CD8-positive, alpha-beta memory T cell (primary cell): ENCODE measurements around the gene TGFB2. TPM values are rescaled to one million over a fixed set of nuclear protein-coding genes. Genes with fewer than 3 reads are reported as not detected.

ENCODE experiments used
- CTCF ChIA-PET: fragments of 350-600 bp; sonication (Branson Sonifier 250); formaldehyde crosslinking; loops from one replicate; lab custom pipeline; 2021; ENCODE audit warnings: antibody characterized with exemption; lab: Charles Lee
- POLR2A ChIA-PET: fragments of 350-600 bp; sonication (Branson Sonifier 250); formaldehyde crosslinking; loops from one replicate; lab custom pipeline; 2021; ENCODE audit warnings: antibody characterized with exemption; lab: Charles Lee
- DNase-seq, 5 donors: peaks; one replicate each; pipeline versions ENCODE4 v3.0.0 to v3.0.0-alpha.2; 2020 to 2022; ENCODE audit warnings: mixed read lengths in 1 of 5
- H3K27ac ChIP-seq: one replicate; pipeline ENCODE4 v1.7.0; 2013; ENCODE audit warnings: low read depth, mild to moderate bottlenecking, low read length, moderate library complexity
- H3K27me3 ChIP-seq: 2 replicates; pipeline ENCODE4 v1.7.0; 2013; ENCODE audit warnings: low read length, mild to moderate bottlenecking; ENCODE audit not compliant: insufficient read depth, poor library complexity, severe bottlenecking
- H3K36me3 ChIP-seq: 2 replicates; pipeline ENCODE4 v1.7.0; 2013; ENCODE audit warnings: mild to moderate bottlenecking, low read length, moderate library complexity; ENCODE audit not compliant: insufficient read depth
- H3K4me1 ChIP-seq: 2 replicates; pipeline ENCODE4 v1.7.0; 2013; ENCODE audit warnings: mild to moderate bottlenecking, low read length, moderate library complexity; ENCODE audit not compliant: insufficient read depth
- H3K4me3 ChIP-seq: 2 replicates; pipeline ENCODE4 v1.7.0; 2013; ENCODE audit warnings: mild to moderate bottlenecking, low read length
- H3K9me3 ChIP-seq: 2 replicates; pipeline ENCODE4 v1.7.0; 2013; ENCODE audit warnings: mild to moderate bottlenecking, low read length
- H3K27ac Mint-ChIP-seq, 8 donors: one replicate each; pipeline ENCODE4 v1.8.0; 2020 to 2021; ENCODE audit warnings: mixed read lengths in 8 of 8, mild to moderate bottlenecking in 6 of 8, inconsistent platforms in 3 of 8, moderate library complexity in 3 of 8
- H3K27me3 Mint-ChIP-seq, 2 donors: one replicate each; pipeline ENCODE4 v1.8.0; 2020 to 2021; ENCODE audit warnings: mixed read lengths in 2 of 2, mild to moderate bottlenecking in 1 of 2, moderate library complexity in 1 of 2
- H3K36me3 Mint-ChIP-seq, 3 donors: one replicate each; pipeline ENCODE4 v1.8.0; 2020 to 2021; ENCODE audit warnings: mixed read lengths in 3 of 3, inconsistent platforms in 1 of 3, mild to moderate bottlenecking in 1 of 3
- H3K4me1 Mint-ChIP-seq, 3 donors: one replicate each; pipeline ENCODE4 v1.8.0; 2020 to 2021; ENCODE audit warnings: mixed read lengths in 3 of 3, inconsistent platforms in 1 of 3, mild to moderate bottlenecking in 1 of 3
- H3K4me3 Mint-ChIP-seq, 7 donors: one replicate each; pipeline ENCODE4 v1.8.0; 2020 to 2021; ENCODE audit warnings: mixed read lengths in 7 of 7, mild to moderate bottlenecking in 6 of 7, moderate library complexity in 4 of 7, inconsistent platforms in 2 of 7
- H3K9me3 Mint-ChIP-seq, 5 donors: one replicate each; pipeline ENCODE4 v1.8.0; 2020 to 2022; ENCODE audit warnings: mixed read lengths in 5 of 5, mild to moderate bottlenecking in 3 of 5, moderate library complexity in 2 of 5, inconsistent platforms in 1 of 5
- polyA plus RNA-seq: library from polyadenylated mRNA; unstranded; fragments of 300-500 nt; fragmentation: Illumina TruSeq; gene quantifications from one replicate; pipeline ENCODE4 v1.2.3, GENCODE V29; 2021
- total RNA-seq, 2 experiments: library from RNA; stranded (reverse); gene quantifications; one replicate each; pipeline ENCODE4 v1.2.3, GENCODE V29; 2021

TGFB2 gene
- total and polyA plus RNA-seq, 3 experiments from 2014 or later, result not detected

DNA sequence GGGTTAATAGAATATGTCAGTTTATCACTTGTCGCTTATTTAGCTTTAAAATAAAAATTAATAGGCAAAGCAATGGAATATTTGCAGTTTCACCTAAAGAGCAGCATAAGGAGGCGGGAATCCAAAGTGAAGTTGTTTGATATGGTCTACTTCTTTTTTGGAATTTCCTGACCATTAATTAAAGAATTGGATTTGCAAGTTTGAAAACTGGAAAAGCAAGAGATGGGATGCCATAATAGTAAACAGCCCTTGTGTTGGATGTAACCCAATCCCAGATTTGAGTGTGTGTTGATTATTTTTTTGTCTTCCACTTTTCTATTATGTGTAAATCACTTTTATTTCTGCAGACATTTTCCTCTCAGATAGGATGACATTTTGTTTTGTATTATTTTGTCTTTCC, 98.1 kb downstream of the TGFB2 start:
- H3K27ac Mint-ChIP-seq, result no peak overlapping the region
- no peaks in the 10 kb centered on the region for H3K9me3 ChIP-seq
- H3K9me3 Mint-ChIP-seq, result no peaks in the 10 kb centered on the region
- H3K27me3 Mint-ChIP-seq, result peaks cover 2 to 6% of the 10 kb centered on the region in 2 donors
- H3K36me3 ChIP-seq, result no peaks in the 10 kb centered on the region
- CTCF ChIA-PET, result no interaction called here
- no peak overlapping the region for H3K4me3 ChIP-seq
- H3K27me3 ChIP-seq, result no peaks in the 10 kb centered on the region
- DNase-seq, result no peak
- H3K4me1 ChIP-seq, result no peaks in the 10 kb centered on the region
- no peak overlapping the region for H3K4me3 Mint-ChIP-seq
- H3K4me1 Mint-ChIP-seq, result no peaks in the 10 kb centered on the region
- POLR2A ChIA-PET, result no interaction called here
- H3K27ac ChIP-seq, result no peak overlapping the region
- H3K36me3 Mint-ChIP-seq, result no peaks in the 10 kb centered on the region

DNA sequence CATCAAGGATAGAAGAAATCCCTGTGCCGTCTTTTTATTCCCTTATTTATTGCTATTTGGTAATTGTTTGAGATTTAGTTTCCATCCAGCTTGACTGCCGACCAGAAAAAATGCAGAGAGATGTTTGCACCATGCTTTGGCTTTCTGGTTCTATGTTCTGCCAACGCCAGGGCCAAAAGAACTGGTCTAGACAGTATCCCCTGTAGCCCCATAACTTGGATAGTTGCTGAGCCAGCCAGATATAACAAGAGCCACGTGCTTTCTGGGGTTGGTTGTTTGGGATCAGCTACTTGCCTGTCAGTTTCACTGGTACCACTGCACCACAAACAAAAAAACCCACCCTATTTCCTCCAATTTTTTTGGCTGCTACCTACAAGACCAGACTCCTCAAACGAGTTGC, 99.0 kb downstream of the TGFB2 start:
- H3K9me3 ChIP-seq, result no peaks in the 10 kb centered on the region
- H3K4me1 ChIP-seq, result no peaks in the 10 kb centered on the region
- Mint-ChIP-seq H3K4me1 (no peaks in the 10 kb centered on the region), H3K9me3 (no peaks in the 10 kb centered on the region), H3K36me3 (no peaks in the 10 kb centered on the region), H3K27me3 (peaks cover 1 to 2% of the 10 kb centered on the region in 2 donors), H3K4me3 (no peak overlapping the region), H3K27ac (no peak overlapping the region)
- POLR2A ChIA-PET, result no interaction called here
- no peak overlapping the region for H3K27ac ChIP-seq
- no peaks in the 10 kb centered on the region for H3K27me3 ChIP-seq
- CTCF ChIA-PET, result no interaction called here
- no peak for DNase-seq
- H3K36me3 ChIP-seq, result no peaks in the 10 kb centered on the region
- no peak overlapping the region for H3K4me3 ChIP-seq

DNA sequence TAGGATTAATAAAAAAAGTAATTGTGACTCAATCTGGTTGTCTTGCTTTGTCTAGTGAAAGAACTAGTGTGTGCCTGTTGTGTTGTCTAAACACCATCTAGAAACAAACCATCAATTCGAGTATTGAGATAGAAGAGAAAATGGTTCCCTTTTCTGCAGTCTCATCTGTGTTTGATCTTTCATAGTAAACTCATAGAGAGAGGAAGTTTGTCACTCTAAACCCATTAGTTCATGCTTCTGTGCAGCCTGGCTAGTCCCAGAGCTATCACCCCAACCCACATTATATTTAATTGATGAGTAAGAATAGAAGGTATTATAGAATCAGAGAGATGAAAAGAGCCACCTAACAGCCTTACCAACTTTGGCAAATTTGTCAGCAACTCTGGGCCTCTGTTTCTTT, 99.5 kb downstream of the TGFB2 start:
- no peak overlapping the region for H3K4me3 ChIP-seq
- no peaks in the 10 kb centered on the region for H3K4me1 Mint-ChIP-seq
- no peaks in the 10 kb centered on the region for H3K9me3 Mint-ChIP-seq
- peaks cover 0 to 2% of the 10 kb centered on the region in 2 donors for H3K27me3 Mint-ChIP-seq
- no peaks in the 10 kb centered on the region for H3K27me3 ChIP-seq
- no peaks in the 10 kb centered on the region for H3K36me3 ChIP-seq
- ChIA-PET CTCF (no interaction called here), POLR2A (no interaction called here)
- no peak for DNase-seq
- no peaks in the 10 kb centered on the region for H3K36me3 Mint-ChIP-seq
- H3K27ac ChIP-seq, result no peak overlapping the region
- no peaks in the 10 kb centered on the region for H3K9me3 ChIP-seq
- no peak overlapping the region for H3K4me3 Mint-ChIP-seq
- no peak overlapping the region for H3K27ac Mint-ChIP-seq
- H3K4me1 ChIP-seq, result no peaks in the 10 kb centered on the region

DNA sequence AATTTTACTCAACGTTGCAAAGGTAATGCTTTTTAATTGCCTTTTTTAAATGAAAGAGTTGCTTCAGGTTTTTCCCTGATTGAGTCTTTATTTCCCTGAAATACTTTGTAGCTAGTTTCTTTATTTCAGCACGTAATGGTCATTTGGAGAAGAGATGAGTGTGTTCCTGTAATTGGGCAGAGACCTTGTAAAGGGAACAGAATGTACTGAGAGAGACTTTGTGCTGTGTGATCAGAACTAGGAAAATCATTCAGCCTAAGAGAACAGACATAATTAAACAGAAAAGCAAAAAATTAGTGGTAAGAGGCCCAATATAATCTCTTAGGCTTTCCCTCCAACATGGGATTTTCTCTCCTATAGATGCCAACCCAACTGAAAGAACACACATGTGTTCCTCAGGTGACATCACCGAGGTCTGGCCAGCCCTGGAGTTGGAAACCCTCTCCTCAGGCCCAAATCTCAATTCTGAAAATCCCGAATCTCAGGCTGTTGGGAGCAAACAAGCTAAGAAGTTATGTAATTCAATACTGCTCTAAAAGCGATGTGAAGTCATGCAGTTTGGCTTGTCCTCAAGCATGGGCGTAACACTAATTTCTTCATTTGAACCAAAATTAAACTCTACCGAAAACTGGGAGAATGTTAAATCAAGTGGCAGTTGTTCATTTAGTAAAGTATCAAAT, 102.0 kb downstream of the TGFB2 start:
- Mint-ChIP-seq H3K4me1 (no peaks in the 10 kb centered on the region), H3K36me3 (no peaks in the 10 kb centered on the region), H3K27ac (no peak overlapping the region), H3K4me3 (no peak overlapping the region), H3K9me3 (no peaks in the 10 kb centered on the region), H3K27me3 (peaks cover 0 to 2% of the 10 kb centered on the region in 2 donors)
- ChIA-PET POLR2A (no interaction called here), CTCF (no interaction called here)
- no peak for DNase-seq
- Histone ChIP-seq H3K4me3 (no peak overlapping the region), H3K36me3 (no peaks in the 10 kb centered on the region), H3K9me3 (no peaks in the 10 kb centered on the region), H3K4me1 (no peaks in the 10 kb centered on the region), H3K27ac (no peak overlapping the region), H3K27me3 (no peaks in the 10 kb centered on the region)

DNA sequence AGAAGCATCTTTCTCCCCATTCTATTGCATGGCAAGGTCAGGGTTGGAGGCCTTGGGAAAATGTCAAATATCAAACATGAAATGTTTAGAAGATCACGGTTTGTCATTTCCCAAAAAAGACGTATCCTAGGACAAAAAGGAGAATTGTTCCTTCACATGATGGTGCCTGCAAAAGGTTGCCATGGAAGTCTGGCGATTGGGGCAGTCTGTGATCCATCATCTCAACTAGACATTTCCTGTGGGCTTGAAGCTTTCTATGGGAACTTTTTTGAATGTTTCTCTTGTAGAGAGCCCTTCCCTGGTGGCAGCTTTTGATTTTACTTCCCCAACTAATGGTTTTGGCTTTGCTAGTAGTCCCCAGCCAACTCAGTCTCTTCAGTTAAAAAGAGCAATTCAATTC, 106.3 kb downstream of the TGFB2 start:
- H3K36me3 Mint-ChIP-seq, result no peaks in the 10 kb centered on the region

DNA sequence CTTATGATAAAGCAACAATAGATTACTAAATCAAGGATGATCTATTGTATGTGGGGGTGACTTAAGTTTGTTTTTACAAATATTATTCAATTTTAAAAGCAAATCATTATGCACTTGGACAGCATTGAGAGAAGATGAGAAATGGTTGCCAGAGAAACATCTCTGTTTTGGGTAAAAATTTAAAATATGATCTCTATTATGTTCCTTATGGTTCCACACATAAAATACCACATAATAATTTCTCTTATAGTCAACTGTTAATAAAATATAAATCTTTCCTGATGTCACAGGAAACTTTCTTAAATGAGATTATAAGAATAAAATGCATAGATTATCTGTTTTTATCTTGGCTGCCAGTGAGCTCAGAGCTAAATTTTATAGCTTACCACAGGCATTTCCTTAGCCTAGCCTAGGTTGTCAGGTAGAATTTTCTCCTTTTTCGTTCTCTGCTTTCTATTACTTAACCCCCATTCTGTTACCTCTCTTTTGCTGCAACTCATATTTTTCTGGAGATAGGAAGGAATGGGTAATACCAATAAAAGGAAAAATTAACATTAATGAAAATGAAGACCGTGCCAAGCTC, 109.7 kb downstream of the TGFB2 start:
- POLR2A ChIA-PET, result no interaction called here
- Mint-ChIP-seq H3K9me3 (peaks cover 0 to 2% (median 0%) of the 10 kb centered on the region in 5 donors), H3K27me3 (no peaks in the 10 kb centered on the region), H3K27ac (no peak overlapping the region), H3K36me3 (no peaks in the 10 kb centered on the region), H3K4me3 (no peak overlapping the region), H3K4me1 (no peaks in the 10 kb centered on the region)
- H3K27ac ChIP-seq, result no peak overlapping the region
- H3K9me3 ChIP-seq, result no peaks in the 10 kb centered on the region
- no peak overlapping the region for H3K4me3 ChIP-seq
- no peak for DNase-seq
- no peaks in the 10 kb centered on the region for H3K27me3 ChIP-seq
- CTCF ChIA-PET, result no interaction called here
- H3K4me1 ChIP-seq, result no peaks in the 10 kb centered on the region
- no peaks in the 10 kb centered on the region for H3K36me3 ChIP-seq

More for the DNA sequence above, 106.3 kb downstream of the TGFB2 start:
- H3K9me3 ChIP-seq, result no peaks in the 10 kb centered on the region
- ChIA-PET POLR2A (no interaction called here), CTCF (no interaction called here)
- no peaks in the 10 kb centered on the region for H3K27me3 ChIP-seq
- Mint-ChIP-seq H3K27me3 (no peaks in the 10 kb centered on the region), H3K9me3 (no peaks in the 10 kb centered on the region), H3K27ac (no peak overlapping the region), H3K4me3 (no peak overlapping the region), H3K4me1 (no peaks in the 10 kb centered on the region)
- H3K27ac ChIP-seq, result no peak overlapping the region
- no peaks in the 10 kb centered on the region for H3K36me3 ChIP-seq
- no peaks in the 10 kb centered on the region for H3K4me1 ChIP-seq
- no peak overlapping the region for H3K4me3 ChIP-seq
- DNase-seq, result no peak

DNA sequence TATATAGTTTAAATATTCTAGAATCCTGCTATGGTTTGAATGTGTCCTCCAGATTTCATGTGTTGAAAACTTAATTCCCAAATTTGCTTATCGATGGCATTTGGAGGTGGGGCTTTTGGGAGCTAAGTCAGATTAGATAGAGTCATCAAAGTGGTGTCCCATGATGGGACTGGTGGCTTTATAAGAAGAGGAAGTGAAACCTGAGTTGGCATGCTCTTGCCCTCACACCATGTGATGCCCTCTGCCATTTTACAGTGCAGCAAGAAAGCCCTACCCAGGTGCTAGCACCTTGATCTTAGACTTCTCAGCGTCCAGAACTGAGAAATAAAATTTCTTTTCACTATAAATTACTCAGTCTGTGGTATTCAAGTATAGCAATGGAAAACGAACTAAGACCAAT, 111.3 kb downstream of the TGFB2 start:
- no peak for DNase-seq
- H3K4me3 ChIP-seq, result no peak overlapping the region
- no peaks in the 10 kb centered on the region for H3K9me3 ChIP-seq
- H3K27me3 Mint-ChIP-seq, result no peaks in the 10 kb centered on the region
- no peaks in the 10 kb centered on the region for H3K36me3 ChIP-seq
- no peak overlapping the region for H3K27ac Mint-ChIP-seq
- H3K27me3 ChIP-seq, result no peaks in the 10 kb centered on the region
- H3K4me1 ChIP-seq, result no peaks in the 10 kb centered on the region
- H3K4me3 Mint-ChIP-seq, result no peak overlapping the region
- ChIA-PET CTCF (no interaction called here), POLR2A (no interaction called here)
- H3K9me3 Mint-ChIP-seq, result peaks cover 0 to 2% (median 0%) of the 10 kb centered on the region in 5 donors
- no peaks in the 10 kb centered on the region for H3K36me3 Mint-ChIP-seq
- no peak overlapping the region for H3K27ac ChIP-seq
- H3K4me1 Mint-ChIP-seq, result no peaks in the 10 kb centered on the region

DNA sequence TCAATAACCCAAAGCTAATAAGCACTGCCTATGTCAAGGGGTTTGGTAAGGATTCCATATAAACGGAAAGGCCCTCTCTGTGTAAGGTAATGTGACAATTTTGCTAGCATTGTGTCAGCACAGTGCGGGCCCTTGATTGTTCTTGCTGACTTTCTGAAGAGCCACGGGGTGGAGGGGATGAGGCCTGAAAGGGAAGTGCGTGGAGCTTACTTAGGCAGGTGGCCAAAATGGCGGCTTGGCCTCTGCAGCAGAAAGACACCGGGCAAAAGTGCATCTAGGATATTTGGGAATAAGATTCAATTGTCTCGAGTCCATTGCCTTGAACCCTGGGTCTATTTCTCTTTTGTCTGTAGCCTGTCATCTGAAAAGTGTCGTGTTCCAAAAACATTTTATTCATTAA, 114.3 kb downstream of the TGFB2 start:
- ChIA-PET POLR2A (no interaction called here), CTCF (no interaction called here)

More for the DNA sequence above, 114.3 kb downstream of the TGFB2 start:
- Mint-ChIP-seq H3K9me3 (peaks cover 0 to 2% (median 0%) of the 10 kb centered on the region in 5 donors), H3K36me3 (no peaks in the 10 kb centered on the region), H3K4me3 (no peak overlapping the region), H3K4me1 (no peaks in the 10 kb centered on the region), H3K27me3 (no peaks in the 10 kb centered on the region), H3K27ac (no peak overlapping the region)
- Histone ChIP-seq H3K36me3 (no peaks in the 10 kb centered on the region), H3K4me1 (no peaks in the 10 kb centered on the region), H3K9me3 (no peaks in the 10 kb centered on the region), H3K27me3 (no peaks in the 10 kb centered on the region), H3K27ac (no peak overlapping the region), H3K4me3 (no peak overlapping the region)
- no peak for DNase-seq
